Trophoblast cell (in vitro differentiated cells and primary cell): ENCODE results near the gene CALN1.
A peak's percentile ranks its signal among the peaks of the same experiment; 100 is the strongest.

Source experiments
- DNase-seq, 2 donors: peaks; one replicate each; pipeline ENCODE4 v3.0.0-alpha.2; 2016
- H2AFZ ChIP-seq: 2 replicates; pipeline ENCODE4 v1.6.1; 2013; ENCODE audit warnings: low read length, moderate library complexity, mild to moderate bottlenecking; ENCODE audit not compliant: insufficient read depth, poor library complexity
- H2AK5ac ChIP-seq: 2 replicates; pipeline ENCODE4 v1.6.1; 2013; ENCODE audit warnings: mild to moderate bottlenecking, low read length
- H2BK120ac ChIP-seq: 2 replicates; pipeline ENCODE4 v1.6.1; 2013; ENCODE audit warnings: low read length, mild to moderate bottlenecking, moderate library complexity; ENCODE audit not compliant: insufficient read depth, poor library complexity
- H2BK12ac ChIP-seq: 2 replicates; pipeline ENCODE4 v1.6.1; 2013; ENCODE audit warnings: mild to moderate bottlenecking, low read length, moderate library complexity
- H2BK5ac ChIP-seq: 2 replicates; pipeline ENCODE4 v1.6.1; 2013; ENCODE audit warnings: low read length, low read depth, moderate library complexity, mild to moderate bottlenecking; ENCODE audit not compliant: poor library complexity
- H3K14ac ChIP-seq: 2 replicates; pipeline ENCODE4 v1.6.1; 2013; ENCODE audit warnings: mild to moderate bottlenecking, low read length
- H3K18ac ChIP-seq: 2 replicates; pipeline ENCODE4 v1.6.1; 2013; ENCODE audit warnings: mild to moderate bottlenecking, low read length
- H3K23ac ChIP-seq: 2 replicates; pipeline ENCODE4 v1.6.1; 2013; ENCODE audit warnings: low read length
- H3K27ac ChIP-seq: 2 replicates; pipeline ENCODE4 v1.5.1; 2013; ENCODE audit warnings: low read depth, mild to moderate bottlenecking, inconsistent platforms, low read length, moderate library complexity
- H3K27me3 ChIP-seq: 2 replicates; pipeline ENCODE4 v1.6.1; 2013; ENCODE audit warnings: inconsistent platforms, mild to moderate bottlenecking, low read length, moderate library complexity; ENCODE audit not compliant: insufficient read depth
- H3K36me3 ChIP-seq, 2 experiments: 1 replicate in 1 of 2; 2 replicates in 1 of 2; pipeline ENCODE4 v1.6.1; 2013; ENCODE audit warnings: low read length in 2 of 2, mild to moderate bottlenecking in 2 of 2, moderate library complexity in 1 of 2; ENCODE audit not compliant: insufficient read depth in 2 of 2, control insufficient read depth in 1 of 2
- H3K4ac ChIP-seq: 2 replicates; pipeline ENCODE4 v1.6.1; 2013; ENCODE audit warnings: low read depth, mild to moderate bottlenecking, low read length, moderate library complexity
- H3K4me1 ChIP-seq, 2 experiments: 1 replicate in 1 of 2; 2 replicates in 1 of 2; pipeline ENCODE4 v1.6.1; 2013; ENCODE audit warnings: low read length in 2 of 2, mild to moderate bottlenecking in 2 of 2, moderate library complexity in 1 of 2; ENCODE audit not compliant: insufficient read depth in 2 of 2, control insufficient read depth in 1 of 2
- H3K4me2 ChIP-seq: 2 replicates; pipeline ENCODE4 v1.6.1; 2013; ENCODE audit warnings: inconsistent platforms, mild to moderate bottlenecking, low read length, moderate library complexity
- H3K4me3 ChIP-seq: 2 replicates; pipeline ENCODE4 v1.5.1; 2013; ENCODE audit warnings: mild to moderate bottlenecking, low read depth, low read length, inconsistent platforms
- H3K79me1 ChIP-seq: one replicate; pipeline ENCODE4 v1.6.1; 2013; ENCODE audit warnings: low read length
- H3K79me2 ChIP-seq: 2 replicates; pipeline ENCODE4 v1.6.1; 2013; ENCODE audit warnings: low read length, mild to moderate bottlenecking; ENCODE audit not compliant: control insufficient read depth, insufficient read depth, poor library complexity
- H3K9ac ChIP-seq: 2 replicates; pipeline ENCODE4 v1.6.1; 2013; ENCODE audit warnings: mild to moderate bottlenecking, low read length
- H3K9me3 ChIP-seq: 2 replicates; pipeline ENCODE4 v1.6.1; 2013; ENCODE audit warnings: low read depth, mild to moderate bottlenecking, control low read depth, inconsistent platforms, low read length; ENCODE audit not compliant: insufficient read depth
- H4K12ac ChIP-seq: 2 replicates; pipeline ENCODE4 v1.6.1; 2013; ENCODE audit warnings: low read depth, mild to moderate bottlenecking, low read length, moderate library complexity
- H4K8ac ChIP-seq: 2 replicates; pipeline ENCODE4 v1.6.1; 2013; ENCODE audit warnings: low read depth, mild to moderate bottlenecking, low read length, moderate library complexity
- H4K91ac ChIP-seq: one replicate; pipeline ENCODE4 v1.6.1; 2013; ENCODE audit warnings: low read depth, mild to moderate bottlenecking, low read length, moderate library complexity
- WGBS: extraction: QIAGEN DNeasy Blood & Tissue Kit; methylation state at CpG from one replicate; pipeline ENCODE4 v1.1.7; 2013; ENCODE audit warnings: missing lambda C conversion rate; ENCODE audit not compliant: insufficient read length, insufficient coverage; ENCODE audit errors: extremely low coverage; 5-methylcytosine and 5-hydroxymethylcytosine counted together

The CALN1 gene

DNA sequence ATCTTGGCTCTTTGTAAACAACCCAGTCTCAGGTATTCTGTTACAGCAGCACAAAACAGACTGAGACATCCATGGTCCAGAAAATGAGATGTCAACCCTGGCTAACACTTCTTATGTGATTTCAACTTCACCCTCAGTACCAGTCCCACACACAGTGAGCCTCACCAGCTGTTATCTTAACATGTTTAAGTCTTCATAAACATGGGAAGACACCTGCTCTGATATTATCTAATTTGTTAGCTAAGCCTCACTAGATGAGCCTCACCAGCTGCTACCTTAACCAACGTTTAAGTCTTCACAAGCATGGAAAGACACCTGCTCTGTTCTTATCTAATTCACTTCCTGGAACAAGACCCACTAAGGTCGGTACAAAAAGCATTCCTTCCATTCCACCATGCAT lies 130.8 kb downstream of the CALN1 start:
- H2BK12ac ChIP-seq, result no peak overlapping the region
- no peaks in the 10 kb centered on the region for H3K79me2 ChIP-seq
- H4K12ac ChIP-seq, result no peak overlapping the region
- no CpG with 5 or more reads among the region's 2 CpGs for WGBS
- no peak overlapping the region for H4K8ac ChIP-seq
- H3K27me3 ChIP-seq, result no peaks in the 10 kb centered on the region
- no peak overlapping the region for H2BK120ac ChIP-seq
- H3K79me1 ChIP-seq, result no peaks in the 10 kb centered on the region
- H3K4ac ChIP-seq, result no peak overlapping the region
- no peak overlapping the region for H3K18ac ChIP-seq
- H3K9ac ChIP-seq, result no peak overlapping the region
- no peak overlapping the region for H2BK5ac ChIP-seq
- peak in 1 of 2 donors; percentile 11 for DNase-seq
- H2AK5ac ChIP-seq, result no peak overlapping the region
- no peak overlapping the region for H3K23ac ChIP-seq
- H3K14ac ChIP-seq, result no peak overlapping the region
- no peaks in the 10 kb centered on the region for H3K36me3 ChIP-seq
- H3K9me3 ChIP-seq, result no peaks in the 10 kb centered on the region
- no peak overlapping the region for H2AFZ ChIP-seq
- H3K4me2 ChIP-seq, result no peak overlapping the region
- no peak overlapping the region for H3K27ac ChIP-seq
- no peak overlapping the region for H4K91ac ChIP-seq
- H3K4me3 ChIP-seq, result no peak overlapping the region
- no peaks in the 10 kb centered on the region for H3K4me1 ChIP-seq

DNA sequence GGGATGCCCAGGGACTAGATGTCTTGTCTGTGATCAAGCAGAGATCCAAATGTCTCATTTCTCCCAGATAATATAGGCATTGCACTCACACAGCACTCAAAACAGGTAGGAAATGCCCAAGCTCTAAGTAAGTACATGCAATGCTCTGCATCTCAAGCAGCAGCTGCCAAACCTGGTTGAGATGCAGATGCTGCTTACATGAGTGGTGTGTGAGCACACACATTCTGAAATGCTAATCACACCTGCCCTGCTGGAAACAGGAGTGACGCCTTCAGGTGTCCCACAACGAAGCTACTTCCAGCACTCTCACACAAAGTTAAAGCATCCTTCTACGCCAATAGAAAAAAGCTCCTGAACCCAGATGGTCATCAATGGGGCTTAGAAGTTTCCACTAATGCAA lies 132.9 kb downstream of the CALN1 start:
- no peaks in the 10 kb centered on the region for H3K79me1 ChIP-seq
- no peak overlapping the region for H3K23ac ChIP-seq
- DNase-seq, result no peak
- no CpG with 5 or more reads among the region's 3 CpGs for WGBS
- H3K27ac ChIP-seq, result no peak overlapping the region
- H4K91ac ChIP-seq, result no peak overlapping the region
- no peak overlapping the region for H2AK5ac ChIP-seq
- H3K27me3 ChIP-seq, result peaks cover 2% of the 10 kb centered on the region
- no peaks in the 10 kb centered on the region for H3K36me3 ChIP-seq
- H3K4ac ChIP-seq, result no peak overlapping the region
- H2BK120ac ChIP-seq, result no peak overlapping the region
- no peak overlapping the region for H2AFZ ChIP-seq
- H2BK5ac ChIP-seq, result no peak overlapping the region
- no peak overlapping the region for H2BK12ac ChIP-seq
- no peaks in the 10 kb centered on the region for H3K79me2 ChIP-seq
- H4K8ac ChIP-seq, result no peak overlapping the region
- H3K4me3 ChIP-seq, result no peak overlapping the region
- H3K9ac ChIP-seq, result no peak overlapping the region
- no peaks in the 10 kb centered on the region for H3K4me1 ChIP-seq
- no peaks in the 10 kb centered on the region for H3K9me3 ChIP-seq
- H3K4me2 ChIP-seq, result no peak overlapping the region
- no peak overlapping the region for H3K14ac ChIP-seq
- H4K12ac ChIP-seq, result no peak overlapping the region
- H3K18ac ChIP-seq, result no peak overlapping the region

DNA sequence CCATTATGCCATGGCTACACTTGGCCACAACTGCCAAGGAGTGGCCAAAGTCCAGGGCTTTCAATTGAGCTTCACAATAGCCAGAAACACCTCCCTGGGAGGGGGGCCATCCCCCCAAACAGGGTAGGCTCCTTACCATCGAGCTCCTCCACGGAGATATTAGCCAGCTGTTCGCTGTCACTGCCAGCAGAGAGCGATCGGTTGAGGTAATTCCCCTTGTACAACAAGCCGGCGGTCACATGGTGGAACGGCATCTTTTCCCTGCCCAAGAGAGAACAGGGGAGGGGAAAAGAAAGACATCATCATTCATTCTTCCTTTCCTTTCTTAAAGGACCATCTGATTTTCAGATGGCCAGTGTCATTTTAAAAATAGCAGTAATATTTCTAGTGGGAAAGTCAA lies 133.6 kb downstream of the CALN1 start:
- no peak overlapping the region for H3K27ac ChIP-seq
- H3K14ac ChIP-seq, result no peak overlapping the region
- no peaks in the 10 kb centered on the region for H3K4me1 ChIP-seq
- H2AK5ac ChIP-seq, result no peak overlapping the region
- H3K4ac ChIP-seq, result no peak overlapping the region
- WGBS, result no CpG with 5 or more reads among the region's 8 CpGs
- DNase-seq, result no peak
- no peak overlapping the region for H4K12ac ChIP-seq
- peaks cover 2% of the 10 kb centered on the region for H3K27me3 ChIP-seq
- no peaks in the 10 kb centered on the region for H3K79me1 ChIP-seq
- H3K9me3 ChIP-seq, result no peaks in the 10 kb centered on the region
- no peak overlapping the region for H3K23ac ChIP-seq
- no peak overlapping the region for H3K18ac ChIP-seq
- H2AFZ ChIP-seq, result no peak overlapping the region
- H3K9ac ChIP-seq, result no peak overlapping the region
- H2BK120ac ChIP-seq, result no peak overlapping the region
- H3K36me3 ChIP-seq, result no peaks in the 10 kb centered on the region
- no peak overlapping the region for H4K91ac ChIP-seq
- no peak overlapping the region for H3K4me3 ChIP-seq
- H2BK5ac ChIP-seq, result no peak overlapping the region
- H3K79me2 ChIP-seq, result no peaks in the 10 kb centered on the region
- no peak overlapping the region for H2BK12ac ChIP-seq
- no peak overlapping the region for H3K4me2 ChIP-seq
- no peak overlapping the region for H4K8ac ChIP-seq

DNA sequence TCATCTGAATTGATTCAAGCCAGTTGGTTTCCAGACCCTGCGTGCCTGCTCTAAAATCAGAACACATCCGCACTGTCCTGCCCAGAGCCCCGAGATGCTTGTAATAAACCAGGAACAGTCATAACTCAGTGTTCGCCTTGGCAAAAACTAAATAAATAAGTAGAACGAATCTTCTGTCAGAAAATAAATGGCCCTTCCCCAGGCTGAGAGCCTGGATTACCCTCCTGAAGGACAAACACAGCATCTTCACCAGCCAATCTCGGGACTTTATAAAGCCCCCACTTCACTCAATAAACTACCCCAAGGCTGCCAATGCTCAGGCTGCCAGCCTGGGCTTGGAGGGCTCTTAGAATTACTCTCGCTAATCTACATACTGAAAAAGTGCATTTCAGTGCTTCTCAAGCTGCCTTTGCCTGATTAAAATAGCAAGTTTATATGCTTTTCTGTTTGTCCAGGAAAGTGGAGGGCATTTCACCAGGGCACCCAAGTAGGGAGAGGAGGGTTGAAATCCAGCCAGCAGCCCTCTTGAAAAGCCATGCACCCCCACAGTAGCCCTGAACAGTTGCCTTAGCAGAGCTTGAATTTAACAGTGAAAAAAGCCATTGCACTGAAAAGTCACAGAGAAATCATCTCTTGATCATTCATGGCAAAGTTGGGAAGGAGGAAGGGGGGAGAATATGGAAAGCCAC lies 136.6 kb downstream of the CALN1 start:
- Histone ChIP-seq H2AFZ (no peak overlapping the region), H3K27ac (no peak overlapping the region)
- WGBS, result no CpG with 5 or more reads among the region's 7 CpGs

More for the DNA sequence above, 136.6 kb downstream of the CALN1 start:
- Histone ChIP-seq H3K79me1 (no peaks in the 10 kb centered on the region), H4K91ac (no peak overlapping the region), H3K9ac (no peak overlapping the region), H4K12ac (no peak overlapping the region), H3K4me2 (no peak overlapping the region), H3K4me1 (no peaks in the 10 kb centered on the region), H2AK5ac (no peak overlapping the region), H3K23ac (no peak overlapping the region), H3K4me3 (no peak overlapping the region), H3K27me3 (peaks cover 2% of the 10 kb centered on the region), H3K4ac (no peak overlapping the region), H2BK12ac (no peak overlapping the region), H3K36me3 (no peaks in the 10 kb centered on the region), H2BK120ac (no peak overlapping the region), H3K79me2 (no peaks in the 10 kb centered on the region), H3K14ac (no peak overlapping the region), H2BK5ac (no peak overlapping the region), H3K18ac (no peak overlapping the region), H4K8ac (no peak overlapping the region), H3K9me3 (no peaks in the 10 kb centered on the region)
- DNase-seq, result no peak
